Tibial artery (tissue), 4 donors: ENCODE measurements around the gene ATMIN.

Source experiments
- DNase-seq, 2 donors: peaks; one replicate each; pipeline ENCODE4 v3.0.0-alpha.2; 2019
- H3K27ac ChIP-seq, 2 donors: fragments of 200-600 bp; sonication (generic) in 1 of 2; 1 replicate in 1 of 2; 2 replicates in 1 of 2; pipeline ENCODE4 v1.5.1; 2018 to 2019; ENCODE audit warnings: mild to moderate bottlenecking in 1 of 2
- H3K27me3 ChIP-seq, 2 donors: fragments of 200-600 bp; sonication (generic) in 1 of 2; one replicate each; pipeline versions ENCODE4 v1.5.1 to v1.6.0; 2016 to 2019
- H3K36me3 ChIP-seq, 3 donors: fragments of 200-600 bp; sonication (generic) in 2 of 3; one replicate each; pipeline ENCODE4 v1.5.1; 2016 to 2019; ENCODE audit warnings: mild to moderate bottlenecking in 2 of 3
- H3K4me1 ChIP-seq, 4 donors: fragments of 200-600 bp; sonication (generic) in 2 of 4; 1 replicate in 3 of 4; 2 replicates in 1 of 4; pipeline ENCODE4 v1.5.1; 2016 to 2019
- H3K4me3 ChIP-seq, 2 donors: fragments of 200-600 bp; sonication (generic) in 1 of 2; 1 replicate in 1 of 2; 2 replicates in 1 of 2; pipeline ENCODE4 v1.5.1; 2018 to 2019; ENCODE audit warnings: mild to moderate bottlenecking in 2 of 2
- H3K9me3 ChIP-seq, 3 donors: fragments of 200-600 bp; sonication (generic) in 1 of 3; one replicate each; pipeline ENCODE4 v1.5.1; 2016 to 2019
- intact Hi-C: fragments of 100-400 bp; cut with DNase I; formaldehyde crosslinking; loops from one replicate; pipeline ENCODE4 v1.15.0; 2023; ENCODE audit warnings: low total_unique reads
- TF ChIP-seq, protein P1 (sequence below), 2 experiments: fragments of 200-600 bp in 1 of 2; fragments of 450-650 bp in 1 of 2; IDR thresholded peaks; one replicate each; pipeline ENCODE4 v1.5.1; 2017 to 2019; ENCODE audit warnings: antibody characterized with exemption in 2 of 2, mild to moderate bottlenecking in 1 of 2, moderate library complexity in 1 of 2

The ATMIN gene

DNA sequence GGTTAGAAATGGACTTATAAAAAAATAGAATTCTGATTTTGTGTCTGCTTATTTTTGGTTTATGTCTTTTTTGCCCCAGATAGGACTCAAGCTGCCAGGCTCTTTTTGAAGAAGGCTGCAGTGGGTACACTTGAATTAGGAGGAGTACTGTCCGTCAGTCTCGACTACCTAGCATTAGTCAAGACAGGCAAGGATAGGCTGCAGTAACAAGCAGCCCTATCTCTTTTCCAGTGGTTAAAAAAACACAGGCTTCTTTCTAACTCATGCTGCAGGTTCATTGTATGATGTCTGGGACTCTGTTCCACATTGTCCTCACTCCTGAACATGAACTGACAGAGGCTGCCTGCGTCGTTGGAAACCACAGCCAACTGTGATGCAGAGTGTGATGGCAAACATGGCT, 33.4 kb downstream of the ATMIN start:
- TF ChIP-seq, protein P1, sequence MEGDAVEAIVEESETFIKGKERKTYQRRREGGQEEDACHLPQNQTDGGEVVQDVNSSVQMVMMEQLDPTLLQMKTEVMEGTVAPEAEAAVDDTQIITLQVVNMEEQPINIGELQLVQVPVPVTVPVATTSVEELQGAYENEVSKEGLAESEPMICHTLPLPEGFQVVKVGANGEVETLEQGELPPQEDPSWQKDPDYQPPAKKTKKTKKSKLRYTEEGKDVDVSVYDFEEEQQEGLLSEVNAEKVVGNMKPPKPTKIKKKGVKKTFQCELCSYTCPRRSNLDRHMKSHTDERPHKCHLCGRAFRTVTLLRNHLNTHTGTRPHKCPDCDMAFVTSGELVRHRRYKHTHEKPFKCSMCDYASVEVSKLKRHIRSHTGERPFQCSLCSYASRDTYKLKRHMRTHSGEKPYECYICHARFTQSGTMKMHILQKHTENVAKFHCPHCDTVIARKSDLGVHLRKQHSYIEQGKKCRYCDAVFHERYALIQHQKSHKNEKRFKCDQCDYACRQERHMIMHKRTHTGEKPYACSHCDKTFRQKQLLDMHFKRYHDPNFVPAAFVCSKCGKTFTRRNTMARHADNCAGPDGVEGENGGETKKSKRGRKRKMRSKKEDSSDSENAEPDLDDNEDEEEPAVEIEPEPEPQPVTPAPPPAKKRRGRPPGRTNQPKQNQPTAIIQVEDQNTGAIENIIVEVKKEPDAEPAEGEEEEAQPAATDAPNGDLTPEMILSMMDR (IDR thresholded peaks at IDR 0.05), result no peak
- no peaks in the 10 kb centered on the region for H3K27me3 ChIP-seq
- DNase-seq, result no peak
- no peak overlapping the region for H3K4me3 ChIP-seq
- no peak overlapping the region for H3K27ac ChIP-seq
- H3K36me3 ChIP-seq, result no peaks in the 10 kb centered on the region
- H3K4me1 ChIP-seq, result no peaks in the 10 kb centered on the region
- intact Hi-C loops, result no loop called here
- no peaks in the 10 kb centered on the region for H3K9me3 ChIP-seq

DNA sequence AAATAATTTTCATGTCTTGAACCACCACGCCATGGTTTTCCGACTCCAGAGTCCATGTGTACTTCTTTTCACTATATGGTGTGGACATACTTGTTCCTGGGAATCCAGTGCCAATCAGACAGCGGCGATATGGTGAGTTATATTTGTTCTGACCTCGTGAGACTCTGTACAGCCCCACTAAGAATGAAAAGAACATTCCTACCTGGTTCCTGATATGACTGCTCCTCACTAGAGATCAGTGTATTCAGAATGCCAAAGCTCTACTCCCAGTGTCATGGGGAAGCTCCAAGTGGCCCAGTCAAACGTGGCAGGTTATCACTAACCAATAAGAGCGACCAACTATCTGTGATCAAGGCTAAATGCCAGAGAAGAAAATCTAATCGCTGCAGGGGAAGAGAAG, 35.3 kb downstream of the ATMIN start:
- intact Hi-C loops, result no loop called here
- Histone ChIP-seq H3K9me3 (no peaks in the 10 kb centered on the region), H3K4me3 (no peak overlapping the region), H3K27me3 (no peaks in the 10 kb centered on the region), H3K27ac (no peak overlapping the region), H3K36me3 (no peaks in the 10 kb centered on the region), H3K4me1 (peaks cover 0 to under 1% (median 0%) of the 10 kb centered on the region in 4 donors)
- TF ChIP-seq, protein P1 (IDR thresholded peaks at IDR 0.05), result no peak
- DNase-seq, result no peak

DNA sequence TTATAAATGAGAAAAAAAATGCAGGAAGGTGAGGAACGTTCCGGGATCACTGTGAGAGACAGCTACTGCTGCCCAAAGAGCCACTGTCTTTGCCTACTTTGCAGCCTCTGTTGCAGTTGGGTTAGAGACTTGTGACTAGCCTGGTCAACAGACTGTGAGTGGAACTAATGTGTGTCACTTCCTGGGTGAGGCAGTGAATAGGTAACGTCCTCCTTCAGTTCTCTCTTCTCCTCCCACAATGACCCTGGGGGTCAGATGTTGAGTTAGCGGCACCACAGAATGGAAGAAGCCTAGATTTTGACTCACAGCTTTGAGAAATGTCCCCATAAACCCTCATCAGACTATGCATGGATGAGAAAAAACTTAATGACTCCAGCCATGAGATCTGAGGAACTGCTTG, 36.2 kb downstream of the ATMIN start:
- intact Hi-C loops, result no loop called here
- no peak for DNase-seq
- peaks cover 0 to 5% (median 0%) of the 10 kb centered on the region in 4 donors for H3K4me1 ChIP-seq
- H3K27me3 ChIP-seq, result no peaks in the 10 kb centered on the region
- no peaks in the 10 kb centered on the region for H3K36me3 ChIP-seq
- TF ChIP-seq, protein P1 (IDR thresholded peaks at IDR 0.05), result no peak
- no peak overlapping the region for H3K27ac ChIP-seq
- no peaks in the 10 kb centered on the region for H3K9me3 ChIP-seq
- no peak overlapping the region for H3K4me3 ChIP-seq

DNA sequence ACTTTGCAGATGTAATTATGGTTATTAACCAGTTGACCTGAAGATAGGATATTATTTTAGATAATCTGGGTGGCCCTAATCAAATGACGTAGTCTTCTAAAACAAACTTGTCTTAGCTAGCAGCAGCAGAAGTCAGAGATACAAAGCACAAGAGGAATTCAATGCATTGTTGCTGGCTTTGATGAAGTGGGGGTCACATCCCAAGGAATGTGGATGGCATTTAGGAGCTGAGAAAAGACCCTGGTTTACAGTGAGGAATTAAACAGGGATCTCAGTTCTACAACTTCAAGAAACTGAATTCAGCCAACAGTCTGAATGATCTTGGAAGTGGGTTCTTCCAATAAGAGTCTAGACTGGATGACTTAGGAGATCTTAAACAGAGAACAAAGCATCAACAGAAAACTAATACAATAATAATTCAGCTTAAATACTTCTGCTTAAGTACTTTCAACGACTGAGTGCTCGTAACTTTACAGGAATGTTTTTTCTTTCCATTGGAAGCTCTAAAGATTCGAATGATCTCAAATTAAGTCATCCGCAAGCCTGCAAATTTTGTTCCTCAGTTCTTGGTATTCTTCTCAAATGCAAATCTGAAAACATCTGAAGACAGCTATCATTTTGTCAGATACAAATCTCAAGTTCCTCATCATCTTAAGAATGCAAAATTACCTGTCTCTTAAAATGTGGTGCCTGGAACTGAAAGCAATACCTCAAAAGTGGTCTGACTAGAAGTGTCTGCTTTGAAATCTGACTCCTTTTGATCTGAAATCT, 38.1 kb downstream of the ATMIN start:
- no peaks in the 10 kb centered on the region for H3K9me3 ChIP-seq
- H3K36me3 ChIP-seq, result no peaks in the 10 kb centered on the region
- intact Hi-C loops, result no loop called here
- H3K27me3 ChIP-seq, result no peaks in the 10 kb centered on the region
- H3K4me1 ChIP-seq, result peaks cover 0 to 11% (median 4%) of the 10 kb centered on the region in 4 donors
- no peak overlapping the region for H3K4me3 ChIP-seq
- no peak overlapping the region for H3K27ac ChIP-seq
- TF ChIP-seq, protein P1 (IDR thresholded peaks at IDR 0.05), result no peak
- DNase-seq, result no peak

DNA sequence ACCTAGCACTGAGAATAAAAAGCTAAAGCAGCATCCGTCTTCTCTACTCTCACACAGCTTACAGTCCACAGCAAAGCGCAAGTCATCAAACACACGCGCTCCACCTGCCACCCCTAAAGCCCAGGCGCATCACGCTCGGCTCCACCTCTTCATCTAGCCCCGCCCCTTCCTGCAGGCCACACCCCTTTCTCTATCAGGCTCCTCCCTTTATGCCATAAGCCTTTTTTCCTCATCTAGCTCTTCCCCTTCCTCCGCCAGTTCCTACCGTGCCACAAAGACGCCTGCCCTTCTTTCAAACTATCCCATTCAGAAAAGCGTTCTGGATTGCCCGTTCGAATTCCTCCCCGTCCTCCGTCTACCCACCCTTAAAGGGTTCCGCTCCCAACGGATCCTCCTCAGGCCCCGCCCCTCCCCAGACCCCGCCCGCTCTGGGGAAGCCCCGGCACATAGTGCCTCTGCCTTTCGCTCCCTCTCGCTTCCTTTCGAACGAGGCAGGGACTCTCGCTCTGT, 41.0 kb downstream of the ATMIN start:
- TF ChIP-seq, protein P1 (IDR thresholded peaks at IDR 0.05), result no peak
- peak overlapping the region; percentile 96 to 97 for H3K27ac ChIP-seq
- peaks cover 0 to 11% (median 4%) of the 10 kb centered on the region in 4 donors for H3K4me1 ChIP-seq
- H3K36me3 ChIP-seq, result no peaks in the 10 kb centered on the region
- H3K27me3 ChIP-seq, result no peaks in the 10 kb centered on the region
- intact Hi-C loops, result loop anchor here (2.0 kb wide), 2 partner anchors 20 to 70 kb away; partner anchors contain the start of genes CENPN, CMC2 and GCSH
- no peaks in the 10 kb centered on the region for H3K9me3 ChIP-seq
- H3K4me3 ChIP-seq, result peak overlapping the region; percentile 63 to 69
- peak; percentile 88 to 91 for DNase-seq
